ENCODE results near the gene COBLL1. TPM values are rescaled to one million over a fixed set of nuclear protein-coding genes. Genes with fewer than 3 reads are reported as not detected.

COBLL1 gene
- total and polyA plus RNA-seq, 9 donors: 11.5 to 56.8 (median 38.4) TPM

- Histone ChIP-seq H3K4me3 (no peak overlapping the region), H3K27me3 (no peaks in the 10 kb centered on the region), H3K36me3 (no peaks in the 10 kb centered on the region), H3K4me1 (ENCODE audit: insufficient read depth) (no peaks in the 10 kb centered on the region), H3K27ac (no peak overlapping the region), H3K9me3 (no peaks in the 10 kb centered on the region)
- WGBS, 3 donors: 87 to 97% (median 94%) methylated on average over 2 of the region's 2 CpGs
- TF ChIP-seq EP300 (IDR thresholded peaks at IDR 0.05) (no peak), POLR2A (IDR thresholded peaks at IDR 0.05) (no peak)
- TF ChIP-seq, protein P1, sequence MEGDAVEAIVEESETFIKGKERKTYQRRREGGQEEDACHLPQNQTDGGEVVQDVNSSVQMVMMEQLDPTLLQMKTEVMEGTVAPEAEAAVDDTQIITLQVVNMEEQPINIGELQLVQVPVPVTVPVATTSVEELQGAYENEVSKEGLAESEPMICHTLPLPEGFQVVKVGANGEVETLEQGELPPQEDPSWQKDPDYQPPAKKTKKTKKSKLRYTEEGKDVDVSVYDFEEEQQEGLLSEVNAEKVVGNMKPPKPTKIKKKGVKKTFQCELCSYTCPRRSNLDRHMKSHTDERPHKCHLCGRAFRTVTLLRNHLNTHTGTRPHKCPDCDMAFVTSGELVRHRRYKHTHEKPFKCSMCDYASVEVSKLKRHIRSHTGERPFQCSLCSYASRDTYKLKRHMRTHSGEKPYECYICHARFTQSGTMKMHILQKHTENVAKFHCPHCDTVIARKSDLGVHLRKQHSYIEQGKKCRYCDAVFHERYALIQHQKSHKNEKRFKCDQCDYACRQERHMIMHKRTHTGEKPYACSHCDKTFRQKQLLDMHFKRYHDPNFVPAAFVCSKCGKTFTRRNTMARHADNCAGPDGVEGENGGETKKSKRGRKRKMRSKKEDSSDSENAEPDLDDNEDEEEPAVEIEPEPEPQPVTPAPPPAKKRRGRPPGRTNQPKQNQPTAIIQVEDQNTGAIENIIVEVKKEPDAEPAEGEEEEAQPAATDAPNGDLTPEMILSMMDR (IDR thresholded peaks at IDR 0.05): no peak
- DNase-seq: no peak
- intact Hi-C loops (cut with DNase I): no loop called here
Observed at GRCh38 chr2:164675027-164675426, 166.6 kb downstream of the COBLL1 start.

DNA sequence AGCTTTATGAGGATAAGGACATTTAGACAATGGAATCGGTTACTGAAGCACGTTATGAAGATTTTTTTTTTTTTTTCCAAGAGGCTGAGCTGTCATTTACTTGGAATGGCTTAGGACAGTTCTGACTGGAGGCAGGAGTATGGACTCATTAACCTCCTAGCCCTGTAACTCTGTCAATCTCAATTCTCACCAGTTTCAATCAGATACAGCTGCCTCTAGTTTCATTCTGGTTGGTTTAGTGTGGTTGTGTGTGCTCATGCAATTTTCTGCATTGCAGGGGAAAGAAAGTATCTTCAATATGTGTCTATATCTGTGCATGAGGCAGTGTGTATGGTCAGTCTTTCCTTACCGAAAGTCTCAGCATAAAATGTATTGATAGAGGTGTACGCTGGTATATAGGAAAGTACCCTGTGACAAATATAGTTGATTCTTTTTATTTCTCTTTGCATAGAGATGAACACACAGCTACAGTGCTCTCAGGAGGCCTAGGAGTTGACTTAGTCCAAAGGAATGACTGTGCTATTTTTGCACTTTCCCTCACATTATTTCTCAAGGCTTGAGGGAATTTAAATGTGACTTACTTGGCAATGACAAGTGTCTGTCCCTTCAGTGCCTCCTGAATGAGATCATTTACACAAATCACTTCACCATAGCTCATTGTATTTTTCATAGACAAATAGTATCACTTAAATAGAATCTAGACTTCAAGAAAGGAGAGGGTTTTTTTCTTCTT, 169.8 kb downstream of the COBLL1 start:
- no peaks in the 10 kb centered on the region for H3K4me1 ChIP-seq (ENCODE audit: insufficient read depth)
- WGBS, 3 donors: 89 to 90% (median 90%) methylated on average over 4 of the region's 4 CpGs
- no peak overlapping the region for H3K4me3 ChIP-seq
- no peak overlapping the region for H3K27ac ChIP-seq
- intact Hi-C loops (cut with DNase I): no loop called here
- no peak for TF ChIP-seq EP300 (IDR thresholded peaks at IDR 0.05)
- TF ChIP-seq POLR2A (IDR thresholded peaks at IDR 0.05): no peak
- TF ChIP-seq, protein P1 (IDR thresholded peaks at IDR 0.05): no peak
- no peak for DNase-seq
- no peaks in the 10 kb centered on the region for H3K36me3 ChIP-seq
- no peaks in the 10 kb centered on the region for H3K9me3 ChIP-seq
- no peaks in the 10 kb centered on the region for H3K27me3 ChIP-seq

GRCh38 chr2:164669291-164669690, 172.3 kb downstream of the COBLL1 start:
- Histone ChIP-seq H3K36me3 (no peaks in the 10 kb centered on the region), H3K27ac (no peak overlapping the region), H3K9me3 (no peaks in the 10 kb centered on the region), H3K4me3 (no peak overlapping the region), H3K4me1 (ENCODE audit: insufficient read depth) (no peaks in the 10 kb centered on the region), H3K27me3 (no peaks in the 10 kb centered on the region)
- intact Hi-C loops (cut with DNase I): no loop called here
- DNase-seq: no peak
- TF ChIP-seq EP300 (IDR thresholded peaks at IDR 0.05) (no peak), POLR2A (IDR thresholded peaks at IDR 0.05) (no peak)
- TF ChIP-seq, protein P1 (IDR thresholded peaks at IDR 0.05): no peak

DNA sequence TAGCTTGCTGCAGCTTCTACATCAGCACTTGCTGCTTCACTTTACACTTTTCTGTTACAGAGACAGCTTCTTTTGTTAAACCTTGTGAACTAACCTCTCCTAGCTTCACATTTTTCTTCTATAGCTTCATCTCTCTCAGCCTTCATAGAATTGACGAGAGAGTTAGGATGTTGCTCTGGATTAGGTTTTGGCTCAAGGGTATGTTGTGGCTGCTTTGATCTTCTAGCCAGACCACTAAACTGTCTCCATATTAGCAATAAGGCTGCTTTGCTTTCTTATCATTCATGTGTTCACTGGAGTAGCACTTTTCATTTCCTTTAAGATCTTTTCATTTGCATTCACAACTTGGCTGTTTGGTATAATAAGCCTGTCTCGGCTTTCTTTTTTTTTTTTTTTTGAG, 174.1 kb downstream of the COBLL1 start:
- no peak overlapping the region for H3K27ac ChIP-seq
- H3K27me3 ChIP-seq: no peaks in the 10 kb centered on the region

GRCh38 chr2:164664070-164664469, 177.6 kb downstream of the COBLL1 start:
- Histone ChIP-seq H3K36me3 (no peaks in the 10 kb centered on the region), H3K9me3 (no peaks in the 10 kb centered on the region), H3K27ac (no peak overlapping the region), H3K4me1 (ENCODE audit: insufficient read depth) (peaks cover 3% of the 10 kb centered on the region), H3K27me3 (no peaks in the 10 kb centered on the region), H3K4me3 (no peak overlapping the region)
- no peak for DNase-seq
- intact Hi-C loops (cut with DNase I): no loop called here
- no peak for TF ChIP-seq EP300 (IDR thresholded peaks at IDR 0.05)

More for the DNA sequence above, 174.1 kb downstream of the COBLL1 start:
- WGBS, 3 donors: 61 to 72% (median 63%) methylated on average over 2 of the region's 2 CpGs
- no peaks in the 10 kb centered on the region for H3K9me3 ChIP-seq
- H3K4me1 ChIP-seq (ENCODE audit: insufficient read depth): peaks cover under 1% of the 10 kb centered on the region
- no peak for DNase-seq
- H3K4me3 ChIP-seq: no peak overlapping the region
- no peaks in the 10 kb centered on the region for H3K36me3 ChIP-seq
- intact Hi-C loops (cut with DNase I): no loop called here
- no peak for TF ChIP-seq EP300 (IDR thresholded peaks at IDR 0.05)
- TF ChIP-seq POLR2A (IDR thresholded peaks at IDR 0.05): no peak
